Iris pigment epithelial cell (primary cell): ENCODE measurements around the gene SRPX.
A peak's percentile ranks its signal among the peaks of the same experiment; 100 is the strongest.

Experiments
- DNase-seq: peaks from one replicate; pipeline ENCODE4 v3.0.0-alpha.2; 2011; ENCODE audit warnings: low read depth

SRPX gene, protein sequence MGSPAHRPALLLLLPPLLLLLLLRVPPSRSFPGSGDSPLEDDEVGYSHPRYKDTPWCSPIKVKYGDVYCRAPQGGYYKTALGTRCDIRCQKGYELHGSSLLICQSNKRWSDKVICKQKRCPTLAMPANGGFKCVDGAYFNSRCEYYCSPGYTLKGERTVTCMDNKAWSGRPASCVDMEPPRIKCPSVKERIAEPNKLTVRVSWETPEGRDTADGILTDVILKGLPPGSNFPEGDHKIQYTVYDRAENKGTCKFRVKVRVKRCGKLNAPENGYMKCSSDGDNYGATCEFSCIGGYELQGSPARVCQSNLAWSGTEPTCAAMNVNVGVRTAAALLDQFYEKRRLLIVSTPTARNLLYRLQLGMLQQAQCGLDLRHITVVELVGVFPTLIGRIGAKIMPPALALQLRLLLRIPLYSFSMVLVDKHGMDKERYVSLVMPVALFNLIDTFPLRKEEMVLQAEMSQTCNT

DNA sequence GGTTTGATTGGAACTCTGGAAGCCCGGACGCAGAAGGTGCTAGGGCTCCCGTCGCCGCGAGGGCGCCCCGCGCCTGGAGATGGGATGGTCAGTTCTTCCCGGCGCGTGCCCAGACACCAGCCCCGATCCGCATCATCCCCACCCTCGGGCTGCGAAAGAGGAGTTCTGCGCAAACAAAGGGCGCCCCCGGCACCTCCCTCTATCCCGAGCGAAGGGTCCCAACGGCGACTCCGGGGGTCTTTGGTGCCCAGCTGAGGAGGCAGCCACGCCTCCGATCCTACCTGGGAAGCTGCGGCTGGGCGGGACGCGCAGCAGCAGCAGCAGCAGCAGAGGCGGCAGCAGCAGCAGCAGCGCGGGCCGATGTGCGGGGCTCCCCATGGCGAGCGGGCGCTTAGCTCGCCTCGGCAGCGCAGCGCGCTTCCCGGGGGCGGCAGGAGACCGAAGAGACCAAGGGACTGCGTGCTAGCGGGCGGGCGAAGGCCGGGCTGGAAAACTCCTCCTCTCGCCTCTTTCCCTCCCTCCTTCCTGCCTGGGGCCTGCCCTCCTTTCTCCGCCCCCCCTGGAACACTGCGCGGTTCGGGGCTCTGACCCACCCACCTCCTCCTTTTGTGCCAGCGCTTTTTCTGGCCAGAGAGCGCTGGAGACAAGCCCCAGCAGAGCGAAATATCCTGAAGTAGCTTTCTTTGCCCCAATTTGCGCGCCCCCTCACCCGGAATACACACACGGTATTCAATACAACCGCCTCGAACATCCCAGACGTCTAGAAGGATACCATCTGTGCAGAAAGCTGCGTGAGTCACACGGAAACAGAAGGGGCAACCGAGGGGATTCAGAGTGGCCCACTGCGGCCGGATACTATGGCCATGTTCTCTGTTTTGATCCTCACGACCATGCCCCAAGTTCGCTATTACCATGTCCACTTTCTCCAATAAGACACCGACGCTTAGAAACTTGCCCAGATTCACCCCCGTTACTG lies at the start of gene SRPX:
Gene SRPX (minus strand): TSS at position 457 of the 976 bp plus-strand sequence. CDS start 79 bp downstream, at position 378.
- DNase-seq, result peak; percentile 25

DNA sequence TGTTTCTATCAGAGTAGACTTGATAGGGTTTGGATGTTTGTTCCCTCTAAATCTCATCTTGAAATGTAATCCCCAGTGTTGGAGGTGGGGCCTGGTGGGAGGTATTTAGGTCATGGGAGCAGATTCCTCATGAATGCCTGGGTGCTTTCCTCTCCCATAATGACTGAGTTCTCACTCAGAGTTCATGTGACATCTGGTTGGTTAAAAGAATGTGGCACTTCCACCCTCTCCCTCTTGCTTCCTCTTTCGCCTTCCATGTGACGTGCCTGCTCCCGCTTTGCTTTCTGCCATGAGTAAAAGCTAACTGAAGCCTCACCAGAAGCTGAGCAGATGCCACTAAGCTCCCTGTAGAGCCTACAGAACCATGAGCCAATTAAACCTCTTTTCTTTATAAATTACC lies 47.3 kb upstream of the SRPX start:
- DNase-seq, result peak; percentile 15

DNA sequence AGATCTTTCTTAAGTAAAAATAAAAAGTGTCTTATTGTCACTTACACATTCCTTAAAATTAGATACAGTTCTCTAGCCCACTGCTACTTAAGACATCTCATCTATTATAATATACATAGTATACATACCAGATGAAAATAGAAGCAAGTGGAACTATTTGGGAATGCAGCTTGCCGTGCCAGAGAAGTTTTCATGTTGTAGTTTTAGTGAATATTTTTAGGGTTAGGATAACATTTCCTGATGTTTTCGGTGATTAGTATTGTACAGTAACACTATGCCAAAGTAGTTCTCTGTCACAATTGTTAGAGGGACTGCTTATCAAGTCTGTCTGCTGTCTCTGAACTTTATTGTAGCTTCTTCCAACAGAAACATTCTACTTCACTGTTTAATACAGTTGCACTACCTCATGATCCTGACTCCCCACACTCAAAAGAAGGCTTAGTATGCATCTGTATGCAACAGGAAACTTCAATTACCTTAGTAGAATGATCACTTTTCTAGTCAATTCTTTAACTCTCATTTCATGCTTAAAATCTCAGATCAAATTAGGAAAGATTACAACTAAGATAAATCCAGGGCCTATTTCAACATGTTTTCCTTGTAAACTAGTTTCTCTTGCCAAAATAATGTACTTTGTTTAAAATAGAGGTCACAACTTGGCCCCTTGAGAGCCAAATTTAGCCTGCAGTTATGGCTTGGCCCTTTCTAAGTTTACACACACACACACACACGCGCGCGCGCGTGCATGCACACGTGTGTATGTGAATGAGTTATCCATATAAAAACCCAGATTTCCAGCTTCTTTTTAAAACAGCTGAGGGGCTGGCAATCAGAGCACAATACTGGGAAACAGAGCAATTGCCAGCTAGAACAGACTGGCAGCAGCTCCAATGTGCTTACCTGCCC lies 42.3 kb upstream of the SRPX start:
- DNase-seq, result peak; percentile 19

DNA sequence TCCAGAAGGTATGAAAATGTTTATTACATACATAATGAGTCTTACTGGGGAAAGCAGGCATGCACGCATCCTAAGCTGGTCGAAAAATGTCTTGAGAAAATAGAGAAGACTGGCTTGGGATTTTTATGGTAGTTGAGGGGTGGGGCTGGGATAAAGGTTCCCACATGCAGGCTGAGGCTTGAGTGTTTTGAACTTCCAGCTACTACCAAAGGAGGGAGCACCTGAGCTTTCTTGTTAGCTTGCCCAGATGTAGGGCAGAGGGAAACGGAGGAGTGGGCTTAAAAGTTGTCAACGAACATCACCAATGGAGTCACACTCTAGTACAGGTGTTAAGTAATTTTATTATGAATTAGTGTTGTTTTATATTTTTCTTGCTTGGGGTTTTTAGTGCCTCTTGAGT lies 39.6 kb upstream of the SRPX start:
- DNase-seq, result peak; percentile 19

DNA sequence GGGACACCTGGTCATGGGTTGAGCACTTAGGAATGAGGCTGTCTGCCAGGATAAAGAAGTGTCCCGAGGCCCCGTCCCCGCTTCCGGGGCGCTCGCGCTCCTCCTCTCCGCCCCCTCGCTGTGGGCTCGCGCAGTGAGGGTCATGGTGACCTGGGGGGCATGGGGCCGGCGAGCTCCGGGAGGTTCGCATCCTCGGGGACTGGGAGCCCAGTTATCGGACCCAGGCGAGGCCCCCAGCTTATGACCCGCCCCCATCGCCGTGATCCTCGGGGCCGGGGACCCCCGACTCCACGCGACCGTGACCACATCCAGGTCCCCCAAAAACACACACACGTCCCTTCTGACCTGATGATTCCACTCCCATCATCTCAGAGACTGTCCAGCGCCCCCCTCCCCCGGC lies 35.3 kb upstream of the SRPX start:
- no peak for DNase-seq

DNA sequence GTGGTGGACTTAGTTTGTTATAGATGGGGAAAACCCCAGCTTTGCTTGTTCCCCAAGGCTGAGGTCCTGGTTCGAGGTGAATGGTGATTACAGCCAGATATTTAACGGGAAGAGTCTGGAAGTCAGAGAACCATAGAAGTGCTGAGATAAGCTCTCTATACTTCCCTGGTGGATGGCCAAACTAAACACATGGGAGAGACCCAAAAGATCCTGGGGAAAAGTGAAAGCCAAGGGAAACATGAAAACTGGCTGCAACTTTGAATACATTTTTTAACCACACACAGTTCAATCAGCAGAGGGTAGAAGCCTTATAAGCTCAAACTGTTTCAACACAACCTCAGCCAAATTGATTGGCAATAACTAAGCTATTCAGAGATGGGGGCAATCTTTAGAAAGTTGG lies 29.3 kb upstream of the SRPX start:
- DNase-seq, result no peak

DNA sequence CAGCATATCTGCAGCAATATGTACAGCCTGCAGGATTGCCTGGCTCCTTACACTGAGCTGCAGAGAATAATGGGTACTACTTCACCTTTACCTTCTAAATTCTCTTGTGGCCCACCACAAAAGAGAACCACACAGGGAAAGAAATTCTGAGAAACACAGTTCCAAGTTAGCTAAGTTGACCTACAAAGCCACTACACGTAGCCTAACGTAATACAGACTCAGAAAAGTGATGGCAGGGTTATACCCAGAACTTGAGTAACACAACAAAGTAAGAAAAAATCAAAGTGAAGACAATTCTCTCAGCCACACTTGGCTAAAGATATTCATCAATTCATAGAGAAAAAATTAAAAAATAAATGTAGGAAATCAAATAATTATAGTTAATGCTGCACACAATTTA lies 26.4 kb upstream of the SRPX start:
- DNase-seq, result no peak

DNA sequence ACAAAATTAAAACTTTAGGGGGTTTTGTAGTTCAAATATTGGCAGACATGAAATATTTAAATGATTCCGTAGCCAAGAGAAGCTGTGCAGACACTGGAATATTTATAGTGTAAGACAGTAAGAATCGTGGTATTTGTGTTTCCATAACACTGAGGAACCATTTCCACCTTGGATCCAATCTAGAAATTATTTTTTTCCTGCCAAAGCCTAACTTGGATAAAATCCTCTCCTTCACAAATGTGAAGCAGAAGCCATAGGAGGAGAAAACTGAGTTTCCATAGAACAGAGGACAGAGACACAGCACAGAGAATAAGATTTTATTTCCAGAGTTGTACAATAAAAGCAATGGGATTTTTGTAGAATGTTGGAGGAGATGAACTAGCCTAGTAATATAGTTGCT lies 19.9 kb upstream of the SRPX start:
- DNase-seq, result no peak

DNA sequence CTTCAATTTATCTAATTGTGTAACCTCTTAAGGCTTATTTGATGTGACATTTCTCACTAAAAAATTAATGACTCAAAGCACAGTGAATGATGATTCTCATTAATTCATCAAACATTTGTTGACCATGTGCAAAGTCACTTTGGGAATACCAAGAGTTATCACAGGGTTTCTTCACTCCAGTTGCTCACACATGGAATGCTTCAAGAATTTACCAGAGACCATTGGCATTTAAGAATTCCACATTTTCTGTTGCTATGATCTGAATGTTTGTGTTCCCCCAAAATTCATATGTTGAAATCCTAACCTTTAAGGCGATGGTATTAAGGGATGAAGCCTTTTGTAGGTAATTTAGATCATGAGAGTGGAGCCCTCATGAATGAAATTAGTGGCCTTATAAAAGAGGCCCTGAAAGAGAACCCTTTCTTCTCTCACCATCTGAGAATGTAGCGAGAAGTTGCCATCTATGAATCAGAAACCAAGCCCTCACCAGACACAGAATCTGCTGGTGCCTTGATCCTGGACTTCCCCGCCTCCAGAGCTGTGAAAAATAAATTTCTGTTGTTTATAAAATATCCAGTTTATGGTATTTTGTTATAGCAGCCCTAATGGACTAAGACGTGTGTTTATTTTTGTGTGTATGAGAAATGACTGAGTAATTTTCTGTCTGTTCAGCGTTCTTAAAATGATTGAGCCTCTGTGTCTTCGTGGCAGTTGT lies 16.4 kb upstream of the SRPX start:
- DNase-seq, result peak; percentile 26

DNA sequence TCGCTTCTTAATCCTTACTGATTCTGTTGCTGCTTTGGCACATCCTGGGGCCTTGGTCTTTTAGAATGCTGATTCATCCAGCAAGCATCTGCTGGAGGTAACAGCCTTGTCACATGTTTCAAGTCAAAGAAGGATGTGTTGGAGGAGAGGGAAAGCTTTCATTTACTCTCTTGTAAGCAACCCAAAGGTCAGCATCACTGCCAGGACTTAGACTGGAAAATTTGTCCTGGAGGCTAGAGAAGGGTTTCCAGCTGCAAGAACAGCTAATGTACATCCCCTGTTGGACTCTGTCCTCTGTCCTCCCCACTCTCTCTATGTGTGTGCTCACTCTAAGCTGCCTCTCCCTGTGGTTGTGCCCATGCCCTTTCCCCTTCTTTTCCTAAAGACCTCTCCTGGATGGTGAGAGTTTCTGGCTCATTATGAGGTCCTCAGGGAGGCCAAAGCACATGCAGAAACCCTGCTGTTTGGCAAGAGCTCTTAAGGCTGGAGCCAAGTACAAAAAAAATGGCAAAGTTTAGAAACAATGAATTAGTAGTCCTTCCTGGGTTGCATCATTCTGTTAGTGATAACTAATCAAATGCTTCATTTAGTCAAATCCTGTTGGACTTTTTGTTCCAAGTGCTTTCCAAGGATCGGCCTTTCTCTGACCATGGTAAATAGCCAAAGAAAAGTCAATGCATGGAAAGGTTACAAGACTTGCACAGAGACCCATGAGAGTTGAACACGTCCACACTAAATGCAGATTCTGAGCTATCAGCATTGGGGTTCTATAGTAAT lies 13.4 kb upstream of the SRPX start:
- DNase-seq, result peak; percentile 81

DNA sequence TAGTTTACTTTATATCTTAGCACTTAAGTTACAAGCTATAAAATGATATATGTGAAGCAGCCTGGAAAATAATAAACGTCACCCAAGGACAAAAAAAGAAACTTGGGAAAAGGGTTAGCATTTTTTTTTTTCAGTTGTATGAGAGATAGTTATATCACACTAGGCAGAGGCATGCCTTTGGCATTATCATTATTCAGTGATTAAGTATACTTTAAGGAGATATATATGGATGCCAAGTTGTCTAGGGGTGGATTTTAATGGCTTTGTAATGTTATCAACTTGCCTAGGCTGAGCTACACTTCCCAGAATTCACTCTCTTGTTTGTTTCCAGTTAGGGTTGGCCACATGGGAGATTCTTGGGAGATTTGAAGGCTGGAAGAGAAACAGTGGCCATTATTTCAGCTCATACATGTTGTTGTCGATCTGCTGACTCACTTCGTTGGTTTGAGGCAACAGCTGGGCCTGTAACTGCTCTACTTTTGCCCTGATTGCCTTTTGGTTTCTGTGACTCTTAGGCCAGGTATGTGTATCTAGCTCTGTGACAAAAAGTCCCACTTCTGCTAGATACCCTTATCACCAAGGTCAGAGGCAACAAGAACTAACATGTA lies 11.5 kb upstream of the SRPX start:
- DNase-seq, result peak; percentile 54

DNA sequence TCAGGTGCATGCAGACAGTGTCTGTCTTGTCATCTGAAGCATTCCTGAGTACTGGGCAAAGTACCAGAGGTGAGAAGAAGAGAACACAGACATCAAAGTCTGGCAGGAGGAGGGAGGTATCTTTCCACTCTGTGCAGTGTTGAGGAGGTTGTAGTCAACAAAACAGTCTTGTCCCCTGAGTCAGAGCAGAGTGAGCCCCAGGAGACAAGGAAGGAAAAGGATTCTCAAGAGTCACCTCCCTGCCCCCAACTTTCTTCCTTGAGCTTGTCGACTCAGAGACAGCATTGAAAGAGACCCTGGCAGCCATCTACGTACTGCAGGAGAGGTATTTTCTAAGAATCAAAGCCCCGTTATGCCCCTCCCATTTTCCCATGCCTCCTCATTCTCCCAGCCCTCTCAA lies 4.4 kb upstream of the SRPX start:
- DNase-seq, result peak; percentile 54

DNA sequence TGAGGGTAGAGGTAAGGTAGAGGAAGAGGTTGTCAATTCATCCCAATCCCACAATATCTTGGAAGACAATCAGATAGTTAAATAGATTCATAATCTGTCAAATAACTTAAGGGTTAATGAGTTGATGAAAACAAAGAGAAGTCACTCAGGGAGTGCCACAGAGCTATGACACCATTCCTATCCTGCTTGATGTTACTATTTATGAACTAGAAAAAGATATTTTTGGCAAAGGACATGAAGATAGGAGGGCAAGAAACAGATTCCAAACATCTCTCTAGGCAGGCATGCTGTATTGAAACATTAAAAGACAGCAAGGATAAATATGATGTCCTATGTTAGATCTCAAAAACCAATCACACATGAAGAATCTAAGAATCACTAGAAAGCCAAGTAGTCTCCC lies 3.5 kb upstream of the SRPX start:
- no peak for DNase-seq

DNA sequence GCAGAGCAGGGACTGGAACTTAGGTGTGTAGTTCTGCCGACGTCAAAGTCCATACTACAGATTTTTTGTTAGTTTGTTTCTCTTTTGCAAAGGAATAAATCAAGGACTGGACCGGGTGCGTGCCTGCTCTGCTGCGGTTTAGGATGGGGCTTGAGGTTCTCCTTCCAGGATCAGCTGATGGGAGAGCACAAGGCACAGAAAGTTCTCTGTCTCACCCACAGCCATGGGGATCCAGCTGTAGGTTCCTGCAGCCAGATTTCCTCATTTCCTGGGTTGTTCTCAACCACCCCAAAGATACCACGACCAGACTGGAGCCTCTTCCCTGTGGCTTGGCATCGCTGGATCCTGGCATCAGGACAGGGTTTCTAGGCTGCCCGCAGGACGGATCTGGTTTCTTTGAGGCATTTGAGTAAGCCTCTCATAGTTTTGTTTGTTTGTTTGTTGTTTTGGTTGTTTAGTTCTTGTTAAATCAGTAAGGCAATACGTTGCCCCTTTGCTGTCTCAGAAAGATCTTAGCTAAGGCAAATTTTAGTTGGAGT lies 789 bp upstream of the SRPX start:
- DNase-seq, result no peak

DNA sequence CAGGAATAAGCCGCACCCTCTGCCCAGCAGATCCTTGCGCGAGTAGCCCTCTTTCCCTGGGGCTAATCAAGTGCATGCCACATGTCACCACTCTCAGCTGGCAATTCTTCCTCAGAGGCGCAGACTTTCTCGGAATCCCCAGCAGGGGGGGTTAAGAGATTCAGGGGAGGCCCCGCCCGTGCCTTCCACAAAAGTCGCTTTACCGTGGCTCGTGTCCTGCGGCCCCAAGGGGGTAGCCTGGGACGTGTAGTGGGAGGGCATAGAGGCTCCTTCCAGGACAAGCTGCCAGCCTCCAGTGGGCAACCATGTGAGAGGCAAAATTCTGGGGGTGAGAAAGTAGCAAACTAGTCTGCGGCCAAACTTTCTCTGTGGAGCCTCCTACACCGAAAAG lies 652 bp downstream of the SRPX start:
- peak; percentile 46 for DNase-seq

DNA sequence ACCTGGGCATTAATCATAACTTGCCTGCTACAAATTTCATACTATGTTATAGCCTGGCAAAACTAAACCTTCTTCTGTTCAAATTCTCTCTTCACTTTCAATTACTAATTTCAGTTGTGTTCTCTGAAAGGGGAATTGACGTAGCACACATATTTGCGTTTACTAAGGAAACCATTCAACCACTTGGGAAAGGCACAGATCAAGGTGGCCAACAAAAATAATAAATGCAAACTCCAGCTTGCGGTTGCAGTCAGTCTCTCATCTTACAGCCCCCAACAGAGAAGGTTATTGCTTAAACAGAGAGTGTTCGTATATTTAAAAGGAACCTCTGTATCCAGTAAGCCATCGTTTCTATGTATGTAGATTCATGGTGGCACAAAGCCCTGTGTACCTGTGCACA lies 4.0 kb downstream of the SRPX start:
- DNase-seq, result no peak

DNA sequence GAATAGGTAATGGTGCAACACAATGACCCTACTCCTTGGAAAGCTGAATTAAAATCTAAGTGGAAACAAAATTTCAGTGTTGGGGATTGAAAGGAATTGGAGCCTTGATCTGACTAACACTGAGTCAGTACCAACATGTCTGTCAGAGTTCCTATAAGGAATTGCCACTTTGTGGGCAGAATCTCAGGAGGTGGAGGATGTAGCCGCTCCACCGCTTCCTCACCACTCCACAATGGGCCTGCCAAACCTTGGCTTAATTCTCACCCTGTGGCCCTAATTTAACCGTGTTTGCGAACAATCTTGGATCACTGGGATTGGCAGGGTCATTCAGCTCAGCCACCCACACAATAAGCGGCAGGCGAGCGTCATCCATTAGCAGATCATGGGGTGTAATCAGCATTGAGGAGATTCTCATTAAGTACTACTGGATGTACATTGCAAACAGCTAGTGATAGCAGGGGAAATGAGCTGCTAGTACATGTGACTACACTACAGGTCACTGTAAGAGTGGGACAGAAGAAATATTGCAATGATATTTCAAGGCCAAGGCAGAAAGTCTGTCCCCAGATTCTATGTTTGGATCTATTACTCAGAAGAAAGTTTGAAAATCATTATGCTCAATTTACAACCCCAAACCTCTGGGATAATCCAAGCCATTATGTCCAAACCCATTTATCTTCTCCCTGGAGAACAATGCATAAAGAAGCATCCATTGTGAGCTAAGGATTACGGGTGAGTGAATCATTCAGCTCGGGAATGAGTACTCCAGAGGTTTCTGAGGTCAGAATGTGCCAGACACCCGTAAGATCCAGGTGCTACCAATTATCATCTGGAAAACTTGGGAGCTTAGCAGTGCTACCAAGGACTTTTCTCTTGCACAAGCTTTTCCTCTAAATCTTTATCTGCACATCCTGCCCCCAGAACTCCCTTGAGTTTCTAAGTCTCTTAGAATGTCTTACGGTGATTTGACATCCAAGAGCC lies 5.8 kb downstream of the SRPX start:
- DNase-seq, result peak; percentile 36

DNA sequence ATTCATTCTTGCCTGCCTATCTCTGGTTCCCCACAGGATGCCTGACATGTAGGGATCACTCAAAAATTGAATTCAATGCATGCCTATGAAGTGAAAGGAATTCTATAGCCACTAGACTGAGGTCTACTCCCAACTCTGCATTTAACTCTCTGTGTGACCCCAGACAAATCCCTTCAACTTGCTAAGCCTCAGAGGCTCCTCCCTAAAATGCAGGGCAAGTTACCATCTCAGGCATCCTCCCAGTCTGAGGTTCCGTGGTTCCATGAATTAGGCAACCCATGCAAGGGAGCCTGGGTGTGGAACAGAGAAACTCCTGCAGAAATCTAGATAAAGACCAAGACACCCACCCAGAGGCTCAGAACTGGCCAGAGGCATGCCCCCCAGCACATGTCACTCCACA lies 6.6 kb downstream of the SRPX start:
- DNase-seq, result no peak
